ENCODE data around the gene DUOX2. TPM values are rescaled to one million over a fixed set of nuclear protein-coding genes. Genes with fewer than 3 reads are reported as not detected.

The DUOX2 gene
- total and polyA plus RNA-seq, 2 of the 8 experiments (the other 6 are each of a cell fraction or from before 2014, with no cell fraction given), result 0.08 TPM; not detected in 1

DNA sequence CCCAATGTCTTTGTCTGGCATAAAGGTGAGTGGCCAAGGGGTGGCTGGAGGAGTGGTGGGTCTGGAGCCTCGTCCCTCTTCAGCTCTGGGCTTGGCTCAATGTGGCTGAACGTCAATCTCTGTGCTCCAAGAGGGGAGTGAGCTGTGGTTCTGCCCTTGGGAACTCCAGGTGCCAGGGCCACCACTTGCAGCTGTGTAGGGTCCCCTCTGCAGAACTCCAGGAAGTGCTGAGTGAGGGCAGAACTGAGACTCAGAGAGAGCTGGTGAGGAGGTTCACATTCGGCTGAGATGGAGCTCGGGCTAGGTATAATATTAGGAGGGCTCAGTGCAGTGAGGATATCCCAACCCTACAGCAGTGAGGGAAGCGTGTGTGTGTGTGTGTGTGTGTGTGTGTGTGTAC, 27.4 kb upstream of the DUOX2 start:
- no peak overlapping the region for H2BK15ac ChIP-seq (ENCODE audit: low read length)
- no peaks in the 10 kb centered on the region; the same call in 1 of the 2 replicates for H3K79me1 ChIP-seq (ENCODE audit: low read depth, low read length)
- peaks cover under 1 to 14% (median 6%) of the 10 kb centered on the region in 4 experiments for H3K27me3 ChIP-seq (replicated peaks in 1 of 4; ENCODE audit: control insufficient read depth in 3 of 4, extremely low read depth in 1 of 4, insufficient read depth in 3 of 4, low read length in 3 of 4)
- H4K5ac ChIP-seq (ENCODE audit: insufficient read length, low read depth, low read length), result no peak overlapping the region
- ChIA-PET CTCF (ENCODE audit: partially characterized antibody) (interaction anchor here (0.7 to 10.1 kb wide), 9 partner anchors 8 to 251 kb away, joined by 3 to 57 read pairs (median 5); no protein-coding TSS in a partner anchor), POLR2A (ENCODE audit: partially characterized antibody) (interaction anchor here (0.7 kb wide), 1 partner anchor 45 kb away, joined by 3 read pairs; no protein-coding TSS in a partner anchor)
- no peaks in the 10 kb centered on the region for H3K23me2 ChIP-seq (ENCODE audit: low read depth, low read length)
- H3K9ac ChIP-seq (replicated peaks in 1 of 4; ENCODE audit: extremely low read depth in 1 of 4, low read depth in 3 of 4, low read length in 3 of 4), result no peak overlapping the region
- H3K4me2 ChIP-seq (ENCODE audit: insufficient read depth in 1 of 2, low read depth in 2 of 2, low read length in 2 of 2), result no peak overlapping the region
- no peak overlapping the region for H2BK120ac ChIP-seq (replicated peaks; ENCODE audit: low read depth, low read length)
- no peaks in the 10 kb centered on the region for H4K20me1 ChIP-seq (replicated peaks in 1 of 2; ENCODE audit: control insufficient read depth in 1 of 2, insufficient read depth in 2 of 2, low read length in 2 of 2)
- H3K36me3 ChIP-seq (ENCODE audit: control insufficient read depth in 2 of 4, insufficient read depth in 4 of 4, low read length in 3 of 4), result no peaks in the 10 kb centered on the region
- H4K8ac ChIP-seq (ENCODE audit: extremely low read depth, insufficient read depth, low read length), result no peak overlapping the region
- H3K79me2 ChIP-seq (ENCODE audit: control insufficient read depth in 1 of 2, insufficient read depth in 2 of 2, low read length in 2 of 2), result no peaks in the 10 kb centered on the region
- FAIRE-seq (no peak), DNase-seq (ENCODE audit: low read depth in 1 of 2, low spot score in 2 of 2) (no peak)
- no peak overlapping the region for H3K4me3 ChIP-seq (ENCODE audit: extremely low read depth in 1 of 4, insufficient read depth in 2 of 4, low read depth in 3 of 4, low read length in 4 of 4)
- H3K27ac ChIP-seq (ENCODE audit: low read depth, low read length), result no peak overlapping the region
- no peak overlapping the region for H2AFZ ChIP-seq (ENCODE audit: low read length)
- TF ChIP-seq GTF2F1 (IDR thresholded peaks at IDR 0.05; ENCODE audit: borderline replicate concordance, low read depth, low read length) (no peak), CBX8 (IDR thresholded peaks at IDR 0.05; ENCODE audit: borderline replicate concordance, low read depth, low read length) (no peak), SP4 (IDR thresholded peaks at IDR 0.05; ENCODE audit: low read length) (no peak), POLR2AphosphoS5 (IDR thresholded peaks at IDR 0.05; ENCODE audit: low read depth, low read length) (no peak), RFX5 (IDR thresholded peaks at IDR 0.05; ENCODE audit: borderline replicate concordance, low read depth, low read length) (no peak), HDAC6 (IDR thresholded peaks at IDR 0.05; ENCODE audit: low read depth, low read length) (no peak), CHD2 (IDR thresholded peaks at IDR 0.05; ENCODE audit: low read length) (no peak), ZNF274 (IDR thresholded peaks at IDR 0.05; ENCODE audit: borderline replicate concordance, extremely low read depth, low read length) (no peak), BACH1 (IDR thresholded peaks at IDR 0.05; ENCODE audit: low read length) (no peak), HDAC2 (IDR thresholded peaks at IDR 0.05; ENCODE audit: borderline replicate concordance in 1 of 2, low read depth in 2 of 2, low read length in 2 of 2) (no peak), CREB1 (IDR thresholded peaks at IDR 0.05) (no peak), EGR1 (IDR thresholded peaks at IDR 0.05; ENCODE audit: borderline replicate concordance, low read depth, low read length) (no peak), TAF1 (IDR thresholded peaks at IDR 0.05; ENCODE audit: low read depth, low read length) (no peak)
- TF ChIP-seq, protein P1, sequence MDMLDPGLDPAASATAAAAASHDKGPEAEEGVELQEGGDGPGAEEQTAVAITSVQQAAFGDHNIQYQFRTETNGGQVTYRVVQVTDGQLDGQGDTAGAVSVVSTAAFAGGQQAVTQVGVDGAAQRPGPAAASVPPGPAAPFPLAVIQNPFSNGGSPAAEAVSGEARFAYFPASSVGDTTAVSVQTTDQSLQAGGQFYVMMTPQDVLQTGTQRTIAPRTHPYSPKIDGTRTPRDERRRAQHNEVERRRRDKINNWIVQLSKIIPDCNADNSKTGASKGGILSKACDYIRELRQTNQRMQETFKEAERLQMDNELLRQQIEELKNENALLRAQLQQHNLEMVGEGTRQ (IDR thresholded peaks at IDR 0.05; ENCODE audit: low read length), result no peak
- no peak overlapping the region for H3K18ac ChIP-seq (ENCODE audit: extremely low read depth, low read length)
- no peaks in the 10 kb centered on the region for H3K9me3 ChIP-seq (ENCODE audit: insufficient read depth in 2 of 2, low read depth in 1 of 2, low read length in 1 of 2)
- no peak overlapping the region for H2BK5ac ChIP-seq (ENCODE audit: low read depth, low read length)
- H4K91ac ChIP-seq (replicated peaks; ENCODE audit: insufficient read length, low read length), result no peak overlapping the region
- no peak overlapping the region for H2AK5ac ChIP-seq (ENCODE audit: low read depth, low read length)
- no peak overlapping the region for H2BK12ac ChIP-seq (ENCODE audit: low read depth, low read length)
- WGBS, 2 experiments (ENCODE audit: extremely low coverage in 1 of 2, insufficient coverage in 1 of 2, insufficient read length in 1 of 2, insufficient replicate concordance in 2 of 2, low coverage in 1 of 2, low lambda C conversion rate in 2 of 2, missing lambda C conversion rate in 1 of 2), result 75% methylated on average over 4 of the region's 5 CpGs; no CpG with 5 or more reads in 1 of the 2 experiments
- no peak overlapping the region for H3K56ac ChIP-seq (replicated peaks; ENCODE audit: insufficient read length, low read depth, low read length)
- no peak overlapping the region for H3K4ac ChIP-seq (replicated peaks; ENCODE audit: insufficient read length, low read depth, low read length)
- H3K4me1 ChIP-seq (replicated peaks in 1 of 4; ENCODE audit: control insufficient read depth in 3 of 4, insufficient read depth in 4 of 4, low read length in 3 of 4), result no peaks in the 10 kb centered on the region; a peak in 1 of 7 replicates
- no peak overlapping the region for H3K23ac ChIP-seq (ENCODE audit: insufficient read length)
- H3K14ac ChIP-seq (ENCODE audit: insufficient read length), result no peak overlapping the region
- no peak overlapping the region for H2BK20ac ChIP-seq (ENCODE audit: low read length)
